Stimulated activated CD8-positive, alpha-beta memory T cell treated with anti-CD3 and anti-CD28 coated beads, Interleukin-12 subunit alpha, Interleukin-12 subunit beta, amount 100 ng/mL, for 4 hours (primary cell): Measurements from ENCODE around the gene OR8D1.
"Not testable (repeated sequence)": the region's sequence is repeated elsewhere in the genome, so short reads cannot be mapped to it uniquely, and the experiment has no call there.

ENCODE experiments used
- DNase-seq: peaks from one replicate; pipeline ENCODE4 v3.0.0-alpha.2; 2020; ENCODE audit warnings: low read depth

OR8D1 gene

GRCh38 chr11:124285610-124286344 is 28.0 kb downstream of the OR8D1 start:
- DNase-seq = no peak

DNA sequence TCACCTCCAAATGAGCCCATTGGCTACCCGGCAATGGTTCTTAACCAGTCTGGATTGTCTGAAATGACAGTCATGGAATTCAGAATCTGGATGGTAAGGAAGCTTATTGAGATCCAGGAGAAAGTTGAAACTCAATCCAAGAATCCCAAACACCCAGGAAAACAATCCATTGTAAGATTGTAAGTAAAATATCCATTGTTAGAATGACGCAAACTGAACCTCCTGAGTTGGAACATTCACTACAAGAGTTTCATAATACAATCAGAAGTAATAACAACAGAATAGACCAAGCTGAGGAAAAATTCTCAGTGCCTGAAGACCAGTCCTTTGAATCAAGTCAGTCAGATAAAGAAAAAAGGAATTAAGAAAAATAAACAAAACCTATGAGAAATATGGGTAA is 35.5 kb downstream of the OR8D1 start:
- DNase-seq = no peak

GRCh38 chr11:124277804-124278203 is 35.9 kb downstream of the OR8D1 start:
- no peak for DNase-seq

DNA sequence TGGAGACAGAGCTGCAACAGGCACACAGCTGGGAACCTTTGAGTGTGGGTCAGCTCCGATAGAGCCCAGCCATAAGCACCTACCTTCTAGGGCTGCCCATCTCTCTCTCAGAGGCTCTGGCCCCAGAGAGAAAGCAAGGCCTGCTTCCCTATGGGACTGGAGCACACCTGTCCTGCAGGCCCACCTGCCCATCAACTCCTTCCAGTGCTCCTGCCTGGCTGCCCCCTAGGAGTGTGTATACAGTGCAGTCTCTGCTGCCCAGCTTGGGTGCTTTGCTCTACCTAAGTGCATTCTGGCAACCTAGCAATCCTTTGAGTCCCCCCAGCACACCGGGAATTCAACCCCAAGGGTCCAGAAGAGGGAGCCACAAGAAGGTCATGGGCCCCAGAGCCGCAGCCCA is 36.5 kb downstream of the OR8D1 start:
- no peak for DNase-seq

- DNase-seq = no peak
These were observed 37.7 kb downstream of the OR8D1 start for GRCh38 chr11:124276081-124276480.

DNA sequence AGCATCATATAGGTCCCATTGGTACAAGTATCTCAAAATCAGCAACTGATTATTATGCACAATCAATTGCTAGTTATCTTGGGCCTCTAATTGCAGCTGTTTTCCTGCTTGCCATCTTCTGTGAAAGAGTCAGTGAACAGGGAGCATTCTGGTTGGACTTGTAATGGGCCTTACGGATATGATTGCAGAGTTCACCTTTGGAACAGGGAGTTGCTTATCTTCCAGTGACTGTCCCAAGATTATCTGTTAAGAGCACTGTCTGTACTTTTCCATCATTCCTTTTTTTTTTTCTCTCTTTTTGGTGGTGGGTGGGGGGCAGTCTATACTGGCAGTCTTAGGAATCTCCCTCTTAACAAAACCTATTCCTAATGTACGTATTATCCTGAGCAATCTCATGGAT is 39.7 kb downstream of the OR8D1 start:
- no peak for DNase-seq

- not testable (repeated sequence) for DNase-seq
These were observed 42.9 kb downstream of the OR8D1 start for GRCh38 chr11:124270886-124271285.

GRCh38 chr11:124265041-124265440 is 48.7 kb downstream of the OR8D1 start:
- not testable (repeated sequence) for DNase-seq

DNA sequence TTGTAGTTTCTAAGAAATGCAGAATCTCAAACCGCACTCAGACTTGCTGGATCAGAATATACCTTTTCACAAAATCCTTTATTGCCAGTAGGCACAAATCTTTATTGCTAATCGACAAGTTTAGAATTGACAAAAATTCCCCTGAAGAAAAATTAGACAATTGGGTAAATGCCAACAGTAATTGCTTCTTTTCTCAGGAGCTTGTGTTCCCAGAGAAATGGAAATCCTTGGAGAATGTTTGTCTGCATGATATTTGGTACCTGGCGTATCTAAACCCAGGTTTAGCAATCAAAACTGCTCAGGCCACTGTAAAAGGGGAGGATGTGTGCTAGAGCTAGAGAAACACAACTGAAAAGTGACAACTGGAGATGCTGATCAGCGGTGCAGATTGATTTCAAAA is 57.7 kb downstream of the OR8D1 start, which contains the start of gene OR8G5:
TSS of gene OR8G5 (plus strand) at position 301 of the 400 bp plus-strand sequence. CDS start 8,556 bp downstream, outside the sequence.
- DNase-seq = no peak
